Smooth muscle cell of the brain vasculature (primary cell): ENCODE data around the gene SPC24.
"Not testable (repeated sequence)": the region's sequence is repeated elsewhere in the genome, so short reads cannot be mapped to it uniquely, and the experiment has no call there.

Source experiments
- DNase-seq: peaks from one replicate; pipeline ENCODE4 v3.0.0-alpha.2; 2012; ENCODE audit warnings: low read depth, low spot score

Gene SPC24

DNA sequence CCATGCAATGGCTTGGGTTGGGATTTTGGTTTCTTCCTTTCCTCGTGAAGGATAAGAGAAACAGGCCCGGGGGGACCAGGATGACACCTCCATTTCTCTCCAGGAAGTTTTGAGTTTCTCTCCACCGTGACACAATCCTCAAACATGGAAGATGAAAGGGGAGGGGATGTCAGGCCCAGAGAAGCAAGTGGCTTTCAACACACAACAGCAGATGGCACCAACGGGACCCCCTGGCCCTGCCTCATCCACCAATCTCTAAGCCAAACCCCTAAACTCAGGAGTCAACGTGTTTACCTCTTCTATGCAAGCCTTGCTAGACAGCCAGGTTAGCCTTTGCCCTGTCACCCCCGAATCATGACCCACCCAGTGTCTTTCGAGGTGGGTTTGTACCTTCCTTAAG lies 24.1 kb downstream of the SPC24 start:
- no peak for DNase-seq

DNA sequence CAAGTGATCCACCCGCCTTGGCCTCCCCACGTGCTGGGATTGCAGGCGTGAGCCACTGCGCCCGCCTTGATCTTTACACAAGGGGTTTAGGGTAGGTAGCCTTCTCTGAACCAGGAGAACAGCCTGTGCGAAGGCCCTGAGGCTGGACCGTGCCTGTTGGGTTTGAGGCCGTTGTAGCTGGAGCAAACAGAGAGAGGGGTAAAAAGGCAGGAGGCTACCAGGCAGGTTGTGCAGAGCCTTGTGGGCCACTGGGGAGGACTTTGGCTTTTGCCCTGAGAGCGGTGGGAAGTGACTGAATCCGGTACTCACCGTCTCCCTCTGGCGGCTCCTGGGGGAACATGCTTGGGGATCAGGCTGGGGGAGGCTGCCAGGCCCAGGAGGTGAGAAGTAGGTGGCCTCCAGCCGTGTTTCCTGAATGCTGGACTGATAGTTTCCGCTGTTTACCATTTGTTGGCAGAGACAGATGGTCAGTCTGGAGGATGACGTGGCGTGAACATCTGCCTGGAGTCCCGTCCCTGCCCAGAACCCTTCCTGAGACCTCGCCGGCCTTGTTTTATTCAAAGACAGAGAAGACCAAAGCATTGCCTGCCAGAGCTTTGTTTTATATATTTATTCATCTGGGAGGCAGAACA lies 24.6 kb downstream of the SPC24 start:
- DNase-seq, result no peak

DNA sequence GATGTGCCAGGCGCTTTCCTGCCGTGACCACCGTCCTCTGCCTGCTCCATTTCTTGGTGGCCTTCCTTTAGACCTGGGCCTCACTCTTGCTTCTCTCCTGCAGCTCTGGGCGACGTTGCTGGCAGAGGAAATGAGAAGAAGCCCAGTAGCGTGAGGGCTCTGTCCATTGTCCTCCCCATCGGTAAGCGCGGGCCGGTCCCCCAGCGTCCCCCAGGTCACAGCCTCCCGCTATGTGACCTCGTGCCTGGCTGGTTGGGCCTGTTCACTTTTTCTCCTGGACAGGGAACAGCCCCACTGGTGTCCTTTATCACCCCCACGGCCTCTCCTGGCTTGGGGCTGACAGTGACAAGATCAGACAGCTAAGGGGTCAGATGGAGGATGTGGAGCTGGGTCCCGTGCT lies 27.7 kb downstream of the SPC24 start:
- DNase-seq, result no peak

DNA sequence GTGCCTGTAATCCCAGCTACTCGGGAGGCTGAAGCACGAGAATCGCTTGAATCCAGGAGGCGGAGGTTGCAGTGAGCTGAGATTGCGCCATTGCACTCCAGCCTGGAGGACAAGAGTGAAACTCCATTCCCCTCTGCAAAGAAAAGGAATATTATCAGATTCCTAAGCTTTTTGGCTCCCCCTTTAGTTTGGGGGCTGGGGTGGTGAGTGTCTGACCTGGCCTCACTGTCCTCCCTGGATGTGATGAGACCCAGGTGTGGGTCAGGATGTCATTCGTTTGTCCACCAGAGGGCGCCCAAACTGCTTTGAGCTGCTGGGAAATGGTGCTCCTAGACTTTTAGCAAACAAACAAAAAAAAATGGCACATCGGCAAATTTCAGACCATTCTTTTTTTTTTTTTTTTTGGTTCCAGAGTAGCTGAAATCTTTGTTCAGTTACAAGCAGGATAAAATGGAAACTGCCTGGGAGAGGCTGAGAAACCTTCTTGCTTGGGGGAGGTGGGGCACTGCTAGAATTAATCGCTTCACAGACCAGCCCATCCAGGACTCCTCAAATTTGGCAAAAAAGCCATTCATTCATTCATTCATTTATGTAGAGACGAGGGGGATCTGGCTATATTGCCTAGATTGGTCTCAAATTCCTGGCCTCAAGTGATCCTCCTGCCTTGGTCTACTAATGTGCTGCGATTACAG lies 29.4 kb downstream of the SPC24 start:
- no peak for DNase-seq

DNA sequence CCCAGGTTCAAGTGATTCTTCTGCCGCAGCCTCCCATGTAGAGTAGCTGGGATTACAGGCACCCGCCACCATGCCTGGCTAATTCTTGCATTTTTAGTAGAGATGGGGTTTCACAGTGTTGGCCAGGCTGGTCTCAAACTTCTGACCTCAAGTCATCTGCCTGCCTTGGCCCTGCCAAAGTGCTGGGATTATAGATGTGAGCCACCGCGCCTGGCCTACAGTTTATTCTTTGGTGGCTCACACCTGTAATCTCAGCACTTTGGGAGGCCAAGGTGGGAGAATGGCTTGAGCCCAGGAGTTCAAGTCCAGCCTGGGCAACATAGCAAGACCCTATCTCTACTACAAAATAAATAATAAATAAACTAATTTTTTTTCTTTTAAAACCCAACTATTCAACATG lies 31.4 kb downstream of the SPC24 start:
- DNase-seq, result not testable (repeated sequence)

DNA sequence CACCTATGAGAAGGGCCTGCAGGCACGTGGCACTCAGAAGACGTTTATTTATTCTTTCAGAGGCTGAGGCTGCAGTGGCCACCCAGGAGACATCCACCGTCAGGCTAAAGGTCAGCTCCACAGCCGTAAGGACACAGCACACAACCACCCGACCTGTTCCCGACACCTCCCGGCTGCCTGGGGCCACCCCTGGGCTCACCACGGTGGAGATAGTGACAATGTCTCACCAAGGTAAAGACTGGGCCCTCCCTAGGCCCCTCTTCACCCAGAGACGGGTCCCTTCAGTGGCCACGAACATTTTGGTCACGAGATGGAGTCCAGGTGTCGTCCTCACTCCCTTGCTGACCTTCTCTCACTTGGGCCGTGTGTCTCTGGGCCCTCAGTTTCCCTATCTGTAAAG lies 32.5 kb downstream of the SPC24 start:
- no peak for DNase-seq

DNA sequence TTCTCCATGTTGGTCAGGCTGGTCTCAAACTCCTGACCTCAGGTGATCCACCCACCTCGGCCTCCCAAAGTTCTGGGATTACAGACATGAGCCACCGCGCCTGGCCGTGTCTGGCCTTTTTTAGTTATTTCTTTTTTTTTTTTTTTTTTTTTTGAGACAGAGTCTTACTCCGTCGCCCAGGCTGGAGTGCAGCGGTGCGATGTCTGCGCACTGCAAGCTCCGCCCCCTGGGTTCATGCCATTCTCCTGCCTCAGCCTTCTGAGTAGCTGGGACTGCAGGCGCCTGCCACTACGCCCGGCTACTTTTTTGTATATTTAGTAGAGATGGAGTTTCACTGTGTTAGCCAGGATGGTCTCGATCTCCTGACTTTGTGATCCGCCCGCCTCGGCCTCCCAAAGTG lies 33.6 kb downstream of the SPC24 start:
- not testable (repeated sequence) for DNase-seq

DNA sequence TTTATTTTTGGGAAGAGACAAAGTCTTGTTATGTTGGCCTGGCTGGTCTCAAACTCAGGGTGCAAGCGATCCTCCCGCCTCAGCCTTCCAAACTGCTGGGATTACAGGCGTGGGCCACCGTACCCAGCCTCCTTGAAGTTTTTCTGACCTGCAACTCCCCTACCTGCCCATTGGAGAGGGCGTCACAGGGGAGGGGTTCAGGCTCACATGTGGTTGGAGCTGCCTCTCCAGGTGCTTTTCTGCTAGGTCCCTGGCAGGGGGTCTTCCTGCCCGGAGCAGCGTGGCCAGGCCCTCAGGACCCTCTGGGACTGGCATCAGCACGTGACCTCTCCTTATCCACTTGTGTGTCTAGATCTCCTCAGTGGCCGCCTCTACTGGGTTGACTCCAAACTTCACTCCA lies 39.1 kb downstream of the SPC24 start:
- no peak for DNase-seq

DNA sequence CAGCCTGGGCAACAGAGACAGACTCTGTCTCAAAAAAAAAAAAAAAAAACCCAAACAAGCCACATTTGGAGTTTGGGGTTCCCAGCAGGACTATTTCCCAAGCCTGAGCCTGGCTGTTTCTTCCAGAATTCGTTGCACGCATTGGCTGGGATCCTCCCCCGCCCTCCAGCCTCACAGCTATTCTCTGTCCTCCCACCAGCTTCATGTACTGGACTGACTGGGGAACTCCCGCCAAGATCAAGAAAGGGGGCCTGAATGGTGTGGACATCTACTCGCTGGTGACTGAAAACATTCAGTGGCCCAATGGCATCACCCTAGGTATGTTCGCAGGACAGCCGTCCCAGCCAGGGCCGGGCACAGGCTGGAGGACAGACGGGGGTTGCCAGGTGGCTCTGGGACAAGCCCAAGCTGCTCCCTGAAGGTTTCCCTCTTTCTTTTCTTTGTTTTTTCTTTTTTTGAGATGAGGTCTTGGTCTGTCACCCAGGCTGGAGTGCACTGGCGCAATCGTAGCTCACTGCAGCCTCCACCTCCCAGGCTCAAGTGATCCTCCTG lies 39.6 kb downstream of the SPC24 start:
- DNase-seq, result no peak

DNA sequence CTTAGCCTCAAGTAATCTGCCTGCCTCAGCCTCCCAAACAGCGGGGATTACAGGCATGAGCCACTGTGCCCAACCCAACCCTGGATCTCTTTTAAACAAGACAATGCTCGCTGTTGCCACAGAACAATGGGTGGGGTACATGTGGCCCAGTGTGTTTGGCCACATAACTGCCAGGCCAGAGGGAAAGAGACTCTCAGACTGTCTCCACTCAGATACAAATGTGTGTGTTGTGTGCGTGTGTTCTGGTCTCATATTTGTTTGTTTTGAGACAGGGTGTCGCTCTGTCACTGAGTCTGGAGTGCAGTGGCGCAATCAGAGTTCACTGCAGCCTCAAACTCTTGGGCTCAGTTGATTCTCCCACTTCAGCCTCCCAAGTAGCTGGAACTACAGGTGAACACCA lies 40.5 kb downstream of the SPC24 start:
- no peak for DNase-seq

DNA sequence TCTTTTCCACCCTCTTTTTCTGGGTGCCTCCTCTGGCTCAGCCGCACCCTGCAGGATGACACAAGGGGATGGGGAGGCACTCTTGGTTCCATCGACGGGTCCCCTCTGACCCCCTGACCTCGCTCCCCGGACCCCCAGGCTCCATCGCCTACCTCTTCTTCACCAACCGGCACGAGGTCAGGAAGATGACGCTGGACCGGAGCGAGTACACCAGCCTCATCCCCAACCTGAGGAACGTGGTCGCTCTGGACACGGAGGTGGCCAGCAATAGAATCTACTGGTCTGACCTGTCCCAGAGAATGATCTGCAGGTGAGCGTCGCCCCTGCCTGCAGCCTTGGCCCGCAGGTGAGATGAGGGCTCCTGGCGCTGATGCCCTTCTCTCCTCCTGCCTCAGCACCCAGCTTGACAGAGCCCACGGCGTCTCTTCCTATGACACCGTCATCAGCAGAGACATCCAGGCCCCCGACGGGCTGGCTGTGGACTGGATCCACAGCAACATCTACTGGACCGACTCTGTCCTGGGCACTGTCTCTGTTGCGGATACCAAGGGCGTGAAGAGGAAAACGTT lies 42.4 kb downstream of the SPC24 start:
- DNase-seq, result no peak

DNA sequence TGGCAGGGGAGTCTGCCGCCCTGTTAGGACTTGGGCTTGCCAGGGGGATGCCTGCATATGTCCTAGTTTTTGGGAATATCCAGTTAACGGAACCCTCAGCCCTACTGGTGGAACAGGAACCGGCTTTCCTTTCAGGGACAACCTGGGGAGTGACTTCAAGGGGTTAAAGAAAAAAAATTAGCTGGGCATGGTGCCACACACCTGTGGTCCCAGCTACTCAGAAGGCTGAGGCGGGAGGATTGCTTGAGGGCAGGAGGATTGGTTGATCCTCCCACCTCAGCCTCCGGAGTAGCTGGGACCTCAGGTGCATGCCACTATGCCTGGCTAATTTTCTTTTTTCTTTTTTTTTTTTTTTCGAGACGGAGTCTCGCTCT lies 43.8 kb downstream of the SPC24 start:
- no peak for DNase-seq

DNA sequence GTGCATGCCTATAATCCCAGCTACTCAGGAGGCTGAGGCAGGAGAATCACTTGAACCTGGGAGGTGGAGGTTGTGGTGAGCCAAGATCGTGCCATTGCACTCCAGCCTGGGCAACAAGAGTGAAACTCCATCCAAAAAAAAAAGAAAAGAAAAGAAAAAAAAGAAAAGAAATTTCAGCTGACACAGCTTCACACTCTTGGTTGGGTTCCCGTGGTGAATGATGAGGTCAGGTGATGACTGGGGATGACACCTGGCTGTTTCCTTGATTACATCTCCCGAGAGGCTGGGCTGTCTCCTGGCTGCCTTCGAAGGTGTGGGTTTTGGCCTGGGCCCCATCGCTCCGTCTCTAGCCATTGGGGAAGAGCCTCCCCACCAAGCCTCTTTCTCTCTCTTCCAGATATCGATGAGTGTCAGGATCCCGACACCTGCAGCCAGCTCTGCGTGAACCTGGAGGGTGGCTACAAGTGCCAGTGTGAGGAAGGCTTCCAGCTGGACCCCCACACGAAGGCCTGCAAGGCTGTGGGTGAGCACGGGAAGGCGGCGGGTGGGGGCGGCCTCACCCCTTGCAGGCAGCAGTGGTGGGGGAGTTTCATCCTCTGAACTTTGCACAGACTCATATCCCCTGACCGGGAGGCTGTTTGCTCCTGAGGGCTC lies 44.3 kb downstream of the SPC24 start:
- DNase-seq, result no peak

DNA sequence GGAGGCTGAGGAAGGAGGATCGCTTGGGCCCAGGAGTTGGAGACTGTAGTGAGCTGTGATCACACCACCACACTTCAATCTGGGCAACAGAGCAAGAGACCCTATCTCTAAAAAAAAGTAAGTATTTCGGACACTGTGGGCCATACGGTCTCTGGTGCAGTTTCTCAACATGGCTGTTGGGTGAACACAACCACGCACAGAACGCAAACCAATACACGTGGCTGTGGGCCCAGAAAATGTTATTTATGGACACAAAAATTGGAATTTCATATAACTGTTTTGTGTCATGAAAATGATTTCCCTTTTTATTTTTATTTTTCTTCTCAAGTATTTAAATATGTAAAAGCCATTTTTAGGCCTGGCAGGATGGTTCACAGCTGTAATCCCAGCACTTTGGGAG lies 46.8 kb downstream of the SPC24 start:
- no peak for DNase-seq

DNA sequence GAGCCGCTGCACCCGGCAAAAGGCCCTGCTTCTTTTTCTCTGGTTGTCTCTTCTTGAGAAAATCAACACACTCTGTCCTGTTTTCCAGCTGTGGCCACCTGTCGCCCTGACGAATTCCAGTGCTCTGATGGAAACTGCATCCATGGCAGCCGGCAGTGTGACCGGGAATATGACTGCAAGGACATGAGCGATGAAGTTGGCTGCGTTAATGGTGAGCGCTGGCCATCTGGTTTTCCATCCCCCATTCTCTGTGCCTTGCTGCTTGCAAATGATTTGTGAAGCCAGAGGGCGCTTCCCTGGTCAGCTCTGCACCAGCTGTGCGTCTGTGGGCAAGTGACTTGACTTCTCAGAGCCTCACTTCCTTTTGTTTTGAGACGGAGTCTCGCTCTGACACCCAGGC lies 49.1 kb downstream of the SPC24 start:
- DNase-seq, result no peak

DNA sequence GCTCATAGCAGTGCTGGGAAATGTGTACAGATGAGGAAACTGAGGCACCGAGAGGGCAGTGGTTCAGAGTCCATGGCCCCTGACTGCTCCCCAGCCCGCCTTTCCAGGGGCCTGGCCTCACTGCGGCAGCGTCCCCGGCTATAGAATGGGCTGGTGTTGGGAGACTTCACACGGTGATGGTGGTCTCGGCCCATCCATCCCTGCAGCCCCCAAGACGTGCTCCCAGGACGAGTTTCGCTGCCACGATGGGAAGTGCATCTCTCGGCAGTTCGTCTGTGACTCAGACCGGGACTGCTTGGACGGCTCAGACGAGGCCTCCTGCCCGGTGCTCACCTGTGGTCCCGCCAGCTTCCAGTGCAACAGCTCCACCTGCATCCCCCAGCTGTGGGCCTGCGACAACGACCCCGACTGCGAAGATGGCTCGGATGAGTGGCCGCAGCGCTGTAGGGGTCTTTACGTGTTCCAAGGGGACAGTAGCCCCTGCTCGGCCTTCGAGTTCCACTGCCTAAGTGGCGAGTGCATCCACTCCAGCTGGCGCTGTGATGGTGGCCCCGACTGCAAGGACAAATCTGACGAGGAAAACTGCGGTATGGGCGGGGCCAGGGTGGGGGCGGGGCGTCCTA lies 50.5 kb downstream of the SPC24 start:
- DNase-seq, result no peak

DNA sequence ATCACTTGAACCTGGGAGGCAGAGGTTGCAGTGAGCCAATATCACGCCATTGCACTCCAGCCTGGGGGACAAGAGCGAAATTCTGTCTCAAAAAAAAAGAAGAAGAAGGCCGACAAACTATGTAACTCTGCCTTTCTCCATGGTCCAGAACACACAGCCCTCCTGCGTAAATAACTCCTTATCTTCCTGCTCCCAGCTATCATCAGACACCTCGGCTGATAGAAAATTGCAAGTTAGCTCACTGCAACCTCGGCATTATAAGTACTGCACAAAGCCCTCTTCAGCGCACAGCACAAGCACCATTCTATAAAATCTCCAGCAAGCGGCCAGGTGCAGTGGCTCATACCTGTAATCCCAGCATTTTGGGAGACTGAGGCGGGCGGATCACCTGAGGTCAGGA lies 51.9 kb downstream of the SPC24 start:
- DNase-seq, result not testable (repeated sequence)

DNA sequence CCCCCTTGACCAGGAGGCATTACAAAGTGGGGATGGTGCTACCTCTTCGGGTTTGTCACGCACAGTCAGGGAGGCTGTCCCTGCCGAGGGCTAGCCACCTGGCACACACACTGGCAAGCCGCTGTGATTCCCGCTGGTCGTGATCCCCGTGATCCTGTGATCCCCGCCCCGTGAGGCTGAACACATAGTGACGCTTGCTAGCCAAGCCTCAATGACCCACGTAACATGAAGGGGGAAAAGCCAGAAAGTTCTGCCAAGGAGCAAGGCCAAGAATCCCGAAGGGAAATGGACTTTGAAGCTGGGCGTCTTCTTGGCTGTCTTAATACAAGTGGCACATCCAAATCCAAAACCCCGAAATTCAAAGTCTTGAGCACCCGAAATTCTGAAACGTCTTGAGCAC lies 52.6 kb downstream of the SPC24 start:
- DNase-seq, result no peak

DNA sequence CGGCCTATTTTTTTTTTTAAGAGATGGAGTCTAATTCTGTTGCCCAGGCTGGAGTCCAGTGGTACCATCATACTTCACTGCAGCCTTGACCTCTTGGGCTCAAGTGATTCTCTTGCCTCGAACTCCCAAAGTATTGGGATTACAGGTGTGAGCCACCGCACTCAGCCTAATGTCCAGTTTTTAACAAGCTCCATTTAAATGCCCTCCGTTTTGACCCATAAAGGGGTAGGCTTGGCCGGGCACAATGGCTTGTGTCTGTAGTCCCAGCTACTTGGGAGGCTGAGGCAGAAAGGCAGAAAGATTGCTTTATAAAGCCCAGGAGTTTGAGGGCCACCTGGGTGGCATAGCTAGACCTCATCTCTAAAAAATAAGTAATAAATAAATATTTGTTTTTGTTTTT lies 54.5 kb downstream of the SPC24 start:
- DNase-seq, result no peak

DNA sequence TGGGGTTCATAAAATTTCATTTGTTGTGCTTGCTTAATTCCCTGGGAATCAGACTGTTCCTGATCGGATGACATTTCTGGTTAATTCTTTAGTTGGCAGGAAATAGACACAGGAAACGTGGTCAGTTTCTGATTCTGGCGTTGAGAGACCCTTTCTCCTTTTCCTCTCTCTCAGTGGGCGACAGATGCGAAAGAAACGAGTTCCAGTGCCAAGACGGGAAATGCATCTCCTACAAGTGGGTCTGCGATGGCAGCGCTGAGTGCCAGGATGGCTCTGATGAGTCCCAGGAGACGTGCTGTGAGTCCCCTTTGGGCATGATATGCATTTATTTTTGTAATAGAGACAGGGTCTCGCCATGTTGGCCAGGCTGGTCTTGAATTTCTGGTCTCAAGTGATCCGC lies 55.5 kb downstream of the SPC24 start:
- no peak for DNase-seq

DNA sequence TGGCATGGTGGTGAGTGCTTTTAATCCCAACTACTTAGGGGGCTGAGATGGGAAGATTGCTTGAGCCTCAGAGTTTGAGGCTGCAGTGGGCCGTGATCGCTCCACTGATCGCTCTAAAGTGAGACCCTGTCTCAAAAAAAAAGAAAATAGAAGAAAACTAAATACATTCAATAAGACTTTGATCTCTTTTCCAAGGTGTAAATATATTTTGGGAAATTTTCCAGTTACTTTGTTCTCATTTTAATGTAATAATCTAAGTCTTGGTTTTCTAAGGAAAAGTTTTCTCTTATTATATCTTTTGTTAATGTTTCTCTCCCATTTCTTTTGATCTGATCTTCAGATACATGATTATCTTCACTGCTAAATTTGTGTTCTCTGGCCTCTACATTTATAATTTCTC lies 56.7 kb downstream of the SPC24 start:
- DNase-seq, result no peak

DNA sequence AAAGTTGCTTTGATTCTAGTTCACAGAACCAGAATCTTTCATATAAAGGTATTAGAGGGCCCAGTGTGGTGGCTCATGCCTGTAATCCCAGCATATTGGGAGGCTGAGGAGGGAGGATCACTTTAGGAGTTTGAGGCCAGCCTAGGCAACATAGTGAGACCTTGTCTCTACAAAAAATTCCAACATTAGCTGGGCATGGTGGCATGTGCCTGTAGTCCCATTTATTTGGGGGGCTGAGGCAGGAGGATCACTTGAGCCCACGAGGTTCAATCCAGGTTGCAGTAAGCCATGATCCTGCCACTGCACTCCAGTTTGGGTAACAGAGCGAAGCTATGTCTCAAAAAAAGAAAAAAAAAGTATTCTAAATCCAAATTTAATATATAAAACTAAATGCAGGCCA lies 57.3 kb downstream of the SPC24 start:
- no peak for DNase-seq
